Neural cell (in vitro differentiated cells): ENCODE data around the gene DYNC2H1.

Experiments used
- CTCF ChIP-seq: fragments of 450-650 bp; IDR thresholded peaks from 2 replicates; pipeline ENCODE4 v1.5.1; 2014; ENCODE audit warnings: antibody characterized with exemption, mild to moderate bottlenecking, moderate library complexity; ENCODE audit not compliant: poor library complexity, severe bottlenecking
- EP300 ChIP-seq: fragments of 450-650 bp; conservative IDR thresholded peaks from 2 replicates; pipeline ENCODE4 v1.6.1; 2014; ENCODE audit warnings: antibody characterized with exemption, mild to moderate bottlenecking, moderate library complexity; ENCODE audit not compliant: poor library complexity, severe bottlenecking
- EZH2 ChIP-seq: fragments of 200-600, 300-800 bp; shearing (Covaris generic), sonication (generic); IDR thresholded peaks from 2 replicates; pipeline ENCODE4 v1.6.1; 2014; ENCODE audit warnings: antibody characterized with exemption, low read length, borderline replicate concordance, mild to moderate bottlenecking; ENCODE audit not compliant: insufficient read depth, poor library complexity, severe bottlenecking
- RAD21 ChIP-seq: fragments of 450-650 bp; conservative IDR thresholded peaks from 2 replicates; pipeline ENCODE4 v1.6.1; 2014; ENCODE audit warnings: antibody characterized with exemption, mild to moderate bottlenecking, moderate library complexity

- no peak for TF ChIP-seq EP300
- no peak for TF ChIP-seq CTCF
- no peak for TF ChIP-seq RAD21
- no peak for TF ChIP-seq EZH2
These were observed 39.9 kb upstream of the DYNC2H1 start for GRCh38 chr11:103069367-103069766.
